GM19372 (cell line): ENCODE results near the gene CHP2.
"Not testable (repeated sequence)": the region's sequence is repeated elsewhere in the genome, so short reads cannot be mapped to it uniquely, and the experiment has no call there.

Experiments
- ATAC-seq: cut with Tn5 transposase; IDR thresholded peaks from one replicate; pipeline ENCODE4 v1.9.1; 2021; ENCODE audit warnings: mild to moderate bottlenecking, low read depth, moderate library complexity; ENCODE audit not compliant: unreplicated experiment

The CHP2 gene

GRCh38 chr16:23742766-23743165, 12.1 kb upstream of the CHP2 start:
- no peak for ATAC-seq

GRCh38 chr16:23745263-23745662, 9.6 kb upstream of the CHP2 start:
- ATAC-seq, result no peak

- ATAC-seq, result no peak
Measured at GRCh38 chr16:23748630-23749029, 6.2 kb upstream of the CHP2 start.

- not testable (repeated sequence) for ATAC-seq
Measured at GRCh38 chr16:23751053-23751452, 3.8 kb upstream of the CHP2 start.

- ATAC-seq, result no peak
Measured at GRCh38 chr16:23753908-23754593, 775 bp upstream of the CHP2 start.

- ATAC-seq, result no peak
Measured at GRCh38 chr16:23755484-23755809, 621 bp downstream of the CHP2 start.

GRCh38 chr16:23757116-23757515, 2.3 kb downstream of the CHP2 start:
- ATAC-seq, result no peak

- no peak for ATAC-seq
Measured at GRCh38 chr16:23757937-23758619, 3.3 kb downstream of the CHP2 start.

GRCh38 chr16:23765933-23766332, 11.1 kb downstream of the CHP2 start:
- no peak for ATAC-seq

- ATAC-seq, result no peak
Measured at GRCh38 chr16:23768581-23768980, 13.8 kb downstream of the CHP2 start.

GRCh38 chr16:23771027-23771426, 16.2 kb downstream of the CHP2 start:
- no peak for ATAC-seq

- no peak for ATAC-seq
Measured at GRCh38 chr16:23771642-23772041, 16.8 kb downstream of the CHP2 start.

- ATAC-seq, result no peak
Measured at GRCh38 chr16:23773339-23773738, 18.5 kb downstream of the CHP2 start.

GRCh38 chr16:23781176-23781575, 26.4 kb downstream of the CHP2 start:
- ATAC-seq, result no peak

GRCh38 chr16:23784811-23785447, 30.1 kb downstream of the CHP2 start:
- no peak for ATAC-seq

GRCh38 chr16:23785842-23786241, 31.0 kb downstream of the CHP2 start:
- ATAC-seq, result no peak

GRCh38 chr16:23786964-23787561, 32.2 kb downstream of the CHP2 start:
- ATAC-seq, result no peak

- no peak for ATAC-seq
Measured at GRCh38 chr16:23788685-23789084, 33.9 kb downstream of the CHP2 start.

GRCh38 chr16:23795378-23795777, 40.6 kb downstream of the CHP2 start:
- ATAC-seq, result no peak

GRCh38 chr16:23796941-23797340, 42.1 kb downstream of the CHP2 start:
- no peak for ATAC-seq

- ATAC-seq, result no peak
Measured at GRCh38 chr16:23801378-23801777, 46.6 kb downstream of the CHP2 start.

- no peak for ATAC-seq
Measured at GRCh38 chr16:23802776-23803175, 48.0 kb downstream of the CHP2 start.
